HG03439 (cell line): ENCODE results near the gene SLC35G6.
"Not testable (repeated sequence)": the region's sequence is repeated elsewhere in the genome, so short reads cannot be mapped to it uniquely, and the experiment has no call there.

Experiments
- ATAC-seq: cut with Tn5 transposase; IDR thresholded peaks from one replicate; pipeline ENCODE4 v1.9.1; 2021; ENCODE audit warnings: mild to moderate bottlenecking, moderate library complexity; ENCODE audit not compliant: unreplicated experiment

SLC35G6 gene

DNA sequence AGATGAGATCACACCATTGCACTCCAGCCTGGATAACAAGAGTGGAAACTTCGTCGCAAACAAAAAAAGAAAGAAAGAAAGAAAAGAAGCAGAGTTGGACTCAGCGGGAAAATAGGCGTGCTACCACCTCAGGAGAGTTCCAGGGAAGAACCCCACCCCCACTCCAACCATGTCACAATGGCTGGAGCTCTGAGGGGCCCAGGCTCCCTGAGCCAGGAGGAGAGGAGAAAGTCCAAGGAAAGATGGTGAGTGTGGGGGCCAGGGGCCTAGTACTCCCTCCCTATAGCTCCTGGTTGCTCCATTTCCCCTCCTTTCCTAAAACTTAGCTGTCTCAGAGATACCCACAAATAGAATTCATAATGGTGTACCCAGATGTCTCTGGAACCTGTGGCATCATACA is at the start of gene SLC35G6:
Gene SLC35G6 (plus strand): TSS at position 172 of the 400 bp plus-strand sequence. CDS start 71 bp downstream, at position 243.
- not testable (repeated sequence) for ATAC-seq

DNA sequence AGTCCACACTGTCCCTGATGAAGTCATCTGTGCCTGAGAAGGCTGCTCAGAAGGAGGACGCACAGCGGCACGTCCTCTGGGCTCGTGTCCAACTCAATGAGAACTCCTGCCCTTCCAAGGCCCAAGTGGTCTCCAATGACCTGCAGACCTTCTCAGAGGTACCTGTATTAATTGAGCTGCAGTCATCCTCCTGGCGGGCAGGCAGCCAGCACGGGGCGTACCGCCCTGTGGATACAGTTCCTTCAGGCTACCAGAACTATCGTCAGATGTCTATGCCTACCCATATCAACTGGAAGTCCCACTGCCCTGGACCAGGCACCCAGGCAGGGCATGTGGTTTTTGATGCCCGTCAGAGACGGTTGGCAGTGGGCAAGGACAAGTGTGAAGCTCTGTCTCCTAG is 49.0 kb upstream of the SLC35G6 start:
- no peak for ATAC-seq

- no peak for ATAC-seq
These were observed 45.3 kb upstream of the SLC35G6 start for GRCh38 chr17:7435676-7436555.

DNA sequence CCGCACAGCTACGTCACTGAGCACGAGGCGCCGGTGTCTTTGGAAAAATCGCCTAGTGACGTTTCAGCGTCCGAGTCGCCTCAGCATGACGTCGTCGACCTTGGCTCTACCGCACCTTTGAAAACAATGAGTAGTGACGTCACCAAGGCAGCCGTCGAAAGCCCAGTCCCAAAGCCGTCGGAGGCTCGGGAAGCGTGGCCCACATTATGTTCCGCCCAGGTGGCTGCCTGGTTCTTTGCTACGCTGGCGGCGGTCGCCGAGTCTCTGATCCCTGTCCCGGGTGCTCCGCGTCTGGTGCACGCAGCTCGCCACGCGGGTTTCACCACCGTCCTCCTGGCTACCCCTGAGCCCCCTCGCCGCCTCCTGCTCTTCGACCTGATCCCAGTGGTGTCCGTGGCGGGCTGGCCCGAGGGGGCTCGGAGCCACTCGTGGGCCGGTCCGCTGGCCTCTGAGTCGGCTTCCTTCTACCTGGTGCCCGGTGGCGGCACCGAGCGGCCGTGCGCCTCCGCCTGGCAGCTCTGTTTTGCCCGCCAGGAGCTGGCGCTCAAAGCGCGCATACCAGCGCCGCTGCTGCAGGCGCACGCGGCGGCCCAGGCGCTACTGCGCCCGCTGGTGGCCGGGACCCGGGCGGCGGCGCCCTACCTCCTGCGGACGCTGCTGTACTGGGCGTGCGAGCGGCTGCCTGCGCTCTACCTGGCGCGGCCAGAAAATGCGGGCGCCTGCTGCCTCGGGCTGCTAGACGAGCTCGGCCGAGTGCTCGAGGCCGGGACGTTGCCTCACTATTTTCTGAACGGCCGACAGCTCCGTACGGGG is 44.5 kb upstream of the SLC35G6 start:
- no peak for ATAC-seq

DNA sequence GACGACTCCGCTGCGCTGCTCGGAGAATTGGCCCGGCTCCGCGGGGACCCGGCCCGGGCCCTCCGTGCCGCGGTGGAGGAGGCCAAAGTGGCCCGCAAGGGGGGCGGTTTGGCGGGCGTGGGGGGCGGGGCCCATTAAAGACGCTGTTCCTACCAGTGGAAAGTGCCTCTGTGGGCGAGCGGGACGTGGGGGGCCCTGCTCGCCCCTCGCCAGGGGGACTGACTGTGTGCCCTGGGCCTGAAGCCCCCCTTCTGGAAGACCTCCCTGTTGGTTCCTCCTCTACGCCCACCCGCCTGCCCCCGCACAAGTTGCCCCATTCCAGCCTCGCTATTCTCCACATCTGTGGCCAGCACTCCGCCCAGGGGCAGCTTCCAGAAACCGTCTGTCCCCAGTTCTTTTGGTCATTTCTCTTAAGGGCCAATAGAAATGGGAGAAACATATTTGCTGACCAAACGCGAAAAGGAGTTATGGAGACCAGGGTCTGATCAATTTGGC is 43.8 kb upstream of the SLC35G6 start:
- ATAC-seq, result no peak

DNA sequence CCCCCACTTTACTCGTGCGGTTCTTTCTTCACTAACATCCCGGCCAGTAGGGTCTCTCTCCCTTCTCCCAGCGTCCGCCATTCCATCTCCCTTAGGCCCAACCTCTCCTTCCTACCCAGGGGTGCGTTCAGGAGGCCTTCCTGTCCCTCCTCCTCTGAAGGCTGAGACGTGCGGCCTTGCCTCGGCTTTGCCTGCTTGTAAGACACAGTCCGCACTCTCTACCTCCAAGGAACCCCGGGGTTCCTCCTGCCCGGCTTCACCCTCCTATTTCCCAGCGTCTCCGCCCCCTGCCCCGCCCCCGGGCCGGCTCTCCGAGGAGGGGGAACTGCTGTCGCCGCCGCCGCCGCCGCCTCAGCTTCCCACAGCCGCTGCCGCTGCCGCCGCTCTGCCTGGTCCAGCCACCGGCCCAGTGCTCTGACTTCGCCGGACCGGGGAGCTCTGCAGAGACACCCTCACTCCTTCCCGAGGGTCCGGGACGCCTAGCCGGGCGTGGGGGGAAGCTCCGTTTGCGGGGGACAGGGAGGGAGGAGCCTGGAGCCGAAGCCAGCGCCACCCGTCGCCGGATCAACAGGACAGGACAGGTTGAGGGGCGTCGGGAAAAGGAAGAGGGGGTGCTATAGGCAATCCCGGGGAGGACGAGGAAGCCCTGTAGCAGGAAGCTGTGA is 43.2 kb upstream of the SLC35G6 start:
- no peak for ATAC-seq

DNA sequence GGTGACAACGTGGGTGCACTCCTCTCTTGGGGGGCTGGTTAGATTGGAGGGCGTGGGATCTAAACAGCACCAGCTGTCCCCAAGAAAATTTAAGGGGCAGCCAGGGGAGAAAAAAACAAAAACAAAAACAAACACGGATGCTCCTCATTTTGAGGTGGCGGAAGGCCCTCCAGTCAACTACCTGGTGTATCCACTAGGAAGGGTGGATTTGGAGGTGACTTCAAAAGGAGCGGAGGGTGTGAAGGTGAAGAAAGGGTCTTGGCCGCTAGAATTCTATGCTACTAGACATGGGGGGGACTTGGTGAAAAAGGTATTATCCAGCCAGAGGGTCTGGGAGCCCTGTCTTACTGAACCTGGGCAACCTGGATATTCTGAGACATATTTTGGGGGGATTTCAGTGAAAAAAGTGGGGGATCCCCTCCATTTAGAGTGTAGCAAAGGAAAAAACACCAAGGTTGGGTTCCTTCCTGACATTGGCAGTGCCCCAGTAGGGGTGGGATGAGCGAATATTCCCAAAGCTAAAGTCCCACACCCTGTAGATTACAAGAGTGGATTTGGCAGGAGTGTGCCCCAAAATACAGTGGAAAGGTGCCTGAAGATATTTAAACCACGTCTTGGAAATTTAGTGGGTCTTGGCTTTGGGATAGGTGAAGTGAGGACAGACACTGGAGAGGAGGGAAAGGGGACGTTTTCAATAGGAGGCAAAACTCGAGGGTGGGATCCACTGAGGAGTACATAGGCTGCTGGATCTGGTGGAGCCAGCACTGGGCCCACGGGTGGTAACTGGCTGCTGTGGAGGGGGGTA is 42.4 kb upstream of the SLC35G6 start:
- no peak for ATAC-seq

GRCh38 chr17:7439462-7440112 is 41.7 kb upstream of the SLC35G6 start, which contains the start of gene FGF11:
Gene FGF11 (plus strand): TSS chr17:7439512. CDS start chr17:7439621, 109 bp downstream.
- ATAC-seq, result no peak

GRCh38 chr17:7440113-7440833 is 41.0 kb upstream of the SLC35G6 start:
- ATAC-seq, result no peak

DNA sequence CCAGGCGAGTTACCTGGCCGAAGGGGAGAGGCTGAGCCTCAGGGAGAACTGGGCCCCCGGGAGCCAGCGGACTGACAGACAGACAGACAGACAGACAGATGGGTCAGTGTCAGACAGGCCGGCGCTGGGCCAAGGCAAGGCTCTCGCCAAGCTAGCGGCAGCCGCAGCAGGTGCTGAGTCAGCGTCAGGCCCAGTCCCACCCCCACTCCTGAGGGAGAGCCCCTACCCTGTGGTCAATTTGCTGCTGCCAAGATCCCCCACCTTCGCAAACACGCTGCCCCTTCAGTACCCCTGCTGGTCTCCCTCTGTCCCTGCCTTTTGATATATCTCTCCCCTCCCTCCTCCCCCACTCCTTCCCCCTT is 40.4 kb upstream of the SLC35G6 start:
- ATAC-seq, result no peak

GRCh38 chr17:7441266-7441665 is 40.0 kb upstream of the SLC35G6 start:
- no peak for ATAC-seq

GRCh38 chr17:7442142-7442541 is 39.1 kb upstream of the SLC35G6 start:
- ATAC-seq, result no peak

GRCh38 chr17:7443499-7444485 is 37.5 kb upstream of the SLC35G6 start:
- no peak for ATAC-seq

DNA sequence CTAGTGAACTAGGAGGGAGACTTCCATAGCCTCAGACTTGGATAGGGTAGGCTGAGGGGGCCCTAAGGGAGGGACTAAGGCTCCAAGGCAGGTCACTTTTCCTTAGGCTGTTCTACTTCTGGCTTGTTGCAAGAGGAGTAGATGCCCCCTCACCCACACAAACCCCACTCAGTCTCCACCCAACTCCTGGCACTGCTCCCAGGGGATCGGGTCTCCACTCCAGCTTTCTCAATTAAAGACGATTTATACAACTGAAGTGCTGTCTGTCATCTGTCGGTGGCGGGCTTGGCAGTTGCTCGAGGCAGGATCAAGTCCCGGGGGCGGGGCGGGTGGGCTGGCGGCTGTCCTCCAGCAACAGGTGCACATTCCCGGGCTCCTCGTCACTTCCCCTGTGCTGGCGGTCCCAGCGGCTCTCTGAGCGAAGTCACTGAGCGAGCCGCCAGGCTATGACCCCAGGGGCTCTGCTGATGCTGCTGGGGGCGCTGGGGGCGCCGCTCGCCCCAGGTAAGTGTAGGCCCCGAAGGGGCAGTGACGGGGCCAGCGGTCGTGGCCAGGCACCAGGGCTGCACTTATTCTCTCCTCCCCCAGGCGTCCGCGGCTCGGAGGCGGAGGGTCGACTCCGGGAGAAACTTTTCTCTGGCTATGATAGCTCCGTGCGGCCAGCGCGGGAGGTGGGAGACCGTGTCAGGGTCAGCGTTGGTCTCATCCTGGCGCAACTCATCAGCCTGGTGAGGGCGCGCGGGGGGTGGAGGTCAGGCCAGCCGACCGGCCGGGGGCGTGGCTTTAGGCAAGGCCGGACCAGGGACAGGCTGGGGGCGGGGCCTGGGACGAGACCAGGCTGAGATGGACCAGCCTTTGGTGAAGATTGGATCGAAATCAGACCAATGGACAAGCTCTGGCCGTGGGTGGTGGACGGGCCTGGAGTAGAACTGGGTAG is 36.3 kb upstream of the SLC35G6 start, which contains the start of gene CHRNB1:
Gene CHRNB1 (plus strand): TSS at position 380 of the 937 bp plus-strand sequence. CDS start 67 bp downstream, at position 447.
- ATAC-seq, result peak; percentile 41

- peak; percentile 17 for ATAC-seq
These were observed 35.7 kb upstream of the SLC35G6 start for GRCh38 chr17:7445619-7445968.

GRCh38 chr17:7448461-7448860 is 32.8 kb upstream of the SLC35G6 start:
- no peak for ATAC-seq
